Measurements from ENCODE around the gene TTLL6. TPM values are rescaled to one million over a fixed set of nuclear protein-coding genes. Genes with fewer than 3 reads are reported as not detected.

Gene TTLL6
- total RNA-seq, 2 experiments from 2014 or later: not detected

- no peak overlapping the region for H3K4me3 Mint-ChIP-seq
- CTCF ChIA-PET: interaction anchor here (0.6 to 4.3 kb wide), 11 partner anchors 13 to 1094 kb away, joined by 3 to 44 read pairs (median 6); partner anchors contain the start of genes PRAC1 and PRAC2
- no peak overlapping the region for H3K27ac Mint-ChIP-seq
- DNase-seq (no peak), ATAC-seq (no peak)
- POLR2A ChIA-PET: interaction anchor here (0.6 kb wide), 1 partner anchor 8 kb away, joined by 3 read pairs; no protein-coding TSS in a partner anchor
- H3K36me3 Mint-ChIP-seq (ENCODE audit: low read depth): no peaks in the 10 kb centered on the region
- peaks cover 18% of the 10 kb centered on the region for H3K4me1 Mint-ChIP-seq (ENCODE audit: low read depth)
- peaks cover 31% of the 10 kb centered on the region for H3K27me3 Mint-ChIP-seq (ENCODE audit: low read depth)
- no peaks in the 10 kb centered on the region for H3K9me3 Mint-ChIP-seq (ENCODE audit: insufficient read depth)
Observed at GRCh38 chr17:48790607-48791127, 26.4 kb downstream of the TTLL6 start.

- ATAC-seq (no peak), DNase-seq (no peak)
- H3K36me3 Mint-ChIP-seq (ENCODE audit: low read depth): no peaks in the 10 kb centered on the region
- no peaks in the 10 kb centered on the region for H3K9me3 Mint-ChIP-seq (ENCODE audit: insufficient read depth)
- no peak overlapping the region for H3K27ac Mint-ChIP-seq
- H3K4me1 Mint-ChIP-seq (ENCODE audit: low read depth): peaks cover 18% of the 10 kb centered on the region
- ChIA-PET POLR2A (no interaction called here), CTCF (interaction anchor here (1.1 to 4.3 kb wide), 3 partner anchors 63 to 109 kb away, joined by 4 to 44 read pairs (median 8); partner anchors contain the start of genes PRAC1 and PRAC2)
- peaks cover 20% of the 10 kb centered on the region for H3K27me3 Mint-ChIP-seq (ENCODE audit: low read depth)
- no peak overlapping the region for H3K4me3 Mint-ChIP-seq
Observed at GRCh38 chr17:48787828-48788227, 29.2 kb downstream of the TTLL6 start.

DNA sequence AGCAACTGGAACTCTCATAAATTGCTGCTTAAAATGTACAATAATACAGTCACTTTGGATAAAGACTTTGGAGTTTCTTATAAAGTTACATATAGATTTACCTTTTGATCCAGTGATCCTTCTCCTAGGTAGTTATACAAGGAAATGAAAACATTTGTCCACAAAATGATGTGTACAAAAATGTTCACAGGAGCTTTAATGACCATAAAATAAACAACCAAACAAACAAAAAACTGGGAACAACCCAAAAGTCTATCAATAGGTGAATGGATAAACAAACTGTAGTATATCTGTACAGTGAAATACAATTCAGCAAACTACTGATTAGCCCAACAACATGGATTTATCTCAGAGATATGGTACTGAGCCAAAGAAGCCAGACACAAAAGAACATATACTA, 37.6 kb downstream of the TTLL6 start:
- DNase-seq: no peak

GRCh38 chr17:48776602-48777001, 40.4 kb downstream of the TTLL6 start:
- H3K4me1 Mint-ChIP-seq (ENCODE audit: low read depth): no peaks in the 10 kb centered on the region
- no peaks in the 10 kb centered on the region for H3K36me3 Mint-ChIP-seq (ENCODE audit: low read depth)
- H3K4me3 Mint-ChIP-seq: no peak overlapping the region
- no peak overlapping the region for H3K27ac Mint-ChIP-seq
- no peaks in the 10 kb centered on the region for H3K9me3 Mint-ChIP-seq (ENCODE audit: insufficient read depth)
- ATAC-seq: no peak
- no peak for DNase-seq
- ChIA-PET CTCF (interaction anchor here (0.9 kb wide), 1 partner anchor 98 kb away, joined by 3 read pairs; no protein-coding TSS in a partner anchor), POLR2A (no interaction called here)
- peaks cover 34% of the 10 kb centered on the region for H3K27me3 Mint-ChIP-seq (ENCODE audit: low read depth)

More for the DNA sequence above, 37.6 kb downstream of the TTLL6 start:
- Mint-ChIP-seq H3K27me3 (ENCODE audit: low read depth) (peaks cover 27% of the 10 kb centered on the region), H3K4me3 (no peak overlapping the region), H3K4me1 (ENCODE audit: low read depth) (no peaks in the 10 kb centered on the region), H3K27ac (no peak overlapping the region), H3K36me3 (ENCODE audit: low read depth) (no peaks in the 10 kb centered on the region), H3K9me3 (ENCODE audit: insufficient read depth) (no peaks in the 10 kb centered on the region)
- CTCF ChIA-PET: no interaction called here
- POLR2A ChIA-PET: no interaction called here
- no peak for ATAC-seq

DNA sequence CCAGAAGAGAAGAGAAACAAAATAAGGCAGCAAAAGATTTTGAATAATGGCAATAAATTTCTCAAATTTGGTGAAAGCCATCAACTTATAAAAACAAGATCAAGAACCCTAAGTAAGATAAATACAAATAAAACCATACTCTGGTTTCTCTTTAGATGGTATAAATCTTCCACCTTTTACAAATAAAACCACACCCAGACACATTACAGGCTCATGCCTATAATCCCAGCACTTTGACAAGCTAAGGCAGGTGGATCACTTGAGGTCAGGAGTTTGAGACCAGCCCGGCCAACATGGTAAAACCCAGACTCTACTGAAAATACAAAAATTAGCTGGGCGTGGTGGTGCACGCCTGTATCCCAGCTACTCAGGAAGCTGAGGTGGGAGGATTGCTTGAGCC, 43.8 kb downstream of the TTLL6 start:
- Mint-ChIP-seq H3K4me1 (ENCODE audit: low read depth) (peaks cover 5% of the 10 kb centered on the region), H3K36me3 (ENCODE audit: low read depth) (no peaks in the 10 kb centered on the region), H3K27me3 (ENCODE audit: low read depth) (peaks cover 32% of the 10 kb centered on the region), H3K9me3 (ENCODE audit: insufficient read depth) (no peaks in the 10 kb centered on the region), H3K27ac (no peak overlapping the region), H3K4me3 (no peak overlapping the region)
- ChIA-PET POLR2A (no interaction called here), CTCF (interaction anchor here (1.1 kb wide), 1 partner anchor 111 kb away, joined by 4 read pairs; no protein-coding TSS in a partner anchor)
- DNase-seq (no peak), ATAC-seq (no peak)

DNA sequence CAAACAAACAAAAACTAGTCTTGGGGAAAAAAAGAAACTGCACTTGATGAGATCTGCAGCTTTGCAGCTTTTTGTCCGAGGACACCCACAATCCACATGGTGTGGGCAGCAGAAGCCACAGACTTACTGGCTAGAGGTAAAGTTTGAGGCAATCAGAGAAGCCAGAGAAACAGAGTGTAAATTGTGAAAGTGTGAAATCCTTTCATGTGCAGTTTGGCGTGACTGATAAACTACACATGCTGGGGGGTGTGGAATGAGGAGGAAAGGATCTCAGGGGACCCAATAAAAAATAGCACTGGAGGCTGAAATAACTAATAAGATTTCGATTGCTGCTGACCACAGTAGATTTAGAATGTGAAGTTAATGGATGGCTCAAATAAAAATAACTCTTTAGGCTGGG, 46.1 kb downstream of the TTLL6 start:
- no peaks in the 10 kb centered on the region for H3K36me3 Mint-ChIP-seq (ENCODE audit: low read depth)
- no peak overlapping the region for H3K27ac Mint-ChIP-seq
- ChIA-PET CTCF (interaction anchor here (2.9 kb wide), 1 partner anchor 92 kb away, joined by 14 read pairs; no protein-coding TSS in a partner anchor), POLR2A (no interaction called here)
- H3K4me3 Mint-ChIP-seq: no peak overlapping the region
- DNase-seq (no peak), ATAC-seq (no peak)
- H3K9me3 Mint-ChIP-seq (ENCODE audit: insufficient read depth): no peaks in the 10 kb centered on the region
- peaks cover 5% of the 10 kb centered on the region for H3K4me1 Mint-ChIP-seq (ENCODE audit: low read depth)
- peaks cover 38% of the 10 kb centered on the region for H3K27me3 Mint-ChIP-seq (ENCODE audit: low read depth)

- CTCF ChIA-PET: interaction anchor here (0.6 to 2.9 kb wide), 5 partner anchors 35 to 110 kb away, joined by 3 to 14 read pairs (median 3); no protein-coding TSS in a partner anchor
- H3K4me1 Mint-ChIP-seq (ENCODE audit: low read depth): peaks cover 5% of the 10 kb centered on the region
- DNase-seq (no peak), ATAC-seq (no peak)
- peaks cover 37% of the 10 kb centered on the region for H3K27me3 Mint-ChIP-seq (ENCODE audit: low read depth)
- H3K4me3 Mint-ChIP-seq: no peak overlapping the region
- H3K9me3 Mint-ChIP-seq (ENCODE audit: insufficient read depth): no peaks in the 10 kb centered on the region
- no peak overlapping the region for H3K27ac Mint-ChIP-seq
- POLR2A ChIA-PET: no interaction called here
- H3K36me3 Mint-ChIP-seq (ENCODE audit: low read depth): no peaks in the 10 kb centered on the region
Observed at GRCh38 chr17:48769009-48769675, 47.9 kb downstream of the TTLL6 start.

DNA sequence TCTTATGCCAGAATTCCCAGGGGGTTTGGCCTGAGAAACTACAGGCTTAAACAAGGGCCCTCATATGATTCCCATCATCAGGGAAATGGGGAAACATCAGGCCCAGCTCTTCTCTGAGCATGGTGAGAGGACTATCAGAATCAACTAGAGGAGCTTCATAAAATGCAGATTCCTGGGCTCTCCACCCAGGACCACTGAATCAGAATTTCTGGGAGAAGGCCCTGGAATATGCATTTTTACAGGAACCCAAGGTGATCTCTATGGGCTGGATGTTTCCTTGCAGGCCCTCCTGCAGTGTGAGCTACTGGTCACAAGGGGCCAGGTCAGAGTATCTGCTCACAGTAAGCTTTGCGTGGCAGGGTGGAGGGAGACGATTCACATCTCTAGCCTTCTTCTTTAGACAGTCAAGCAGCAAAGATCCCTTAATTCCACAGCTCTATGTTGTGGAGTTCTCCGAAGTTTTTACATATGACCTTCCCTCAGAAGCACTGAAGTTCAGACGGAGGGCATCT, 49.7 kb downstream of the TTLL6 start:
- ChIA-PET POLR2A (no interaction called here), CTCF (interaction anchor here (0.9 to 2.8 kb wide), 6 partner anchors 43 to 247 kb away, joined by 3 to 12 read pairs (median 4); no protein-coding TSS in a partner anchor)
- Mint-ChIP-seq H3K27ac (no peak overlapping the region), H3K9me3 (ENCODE audit: insufficient read depth) (no peaks in the 10 kb centered on the region), H3K4me3 (no peak overlapping the region), H3K36me3 (ENCODE audit: low read depth) (no peaks in the 10 kb centered on the region), H3K27me3 (ENCODE audit: low read depth) (peaks cover 43% of the 10 kb centered on the region), H3K4me1 (ENCODE audit: low read depth) (peaks cover 5% of the 10 kb centered on the region)
- ATAC-seq: no peak
- DNase-seq: no peak

GRCh38 chr17:48761114-48761513, 55.9 kb downstream of the TTLL6 start:
- H3K27ac Mint-ChIP-seq: no peak overlapping the region
- CTCF ChIA-PET: interaction anchor here (0.7 kb wide), 1 partner anchor 118 kb away, joined by 3 read pairs; no protein-coding TSS in a partner anchor
- ATAC-seq (no peak), DNase-seq (no peak)
- peaks cover 66% of the 10 kb centered on the region for H3K27me3 Mint-ChIP-seq (ENCODE audit: low read depth)
- POLR2A ChIA-PET: no interaction called here
- no peaks in the 10 kb centered on the region for H3K4me1 Mint-ChIP-seq (ENCODE audit: low read depth)
- no peak overlapping the region for H3K4me3 Mint-ChIP-seq
- no peaks in the 10 kb centered on the region for H3K9me3 Mint-ChIP-seq (ENCODE audit: insufficient read depth)
- no peaks in the 10 kb centered on the region for H3K36me3 Mint-ChIP-seq (ENCODE audit: low read depth)

DNA sequence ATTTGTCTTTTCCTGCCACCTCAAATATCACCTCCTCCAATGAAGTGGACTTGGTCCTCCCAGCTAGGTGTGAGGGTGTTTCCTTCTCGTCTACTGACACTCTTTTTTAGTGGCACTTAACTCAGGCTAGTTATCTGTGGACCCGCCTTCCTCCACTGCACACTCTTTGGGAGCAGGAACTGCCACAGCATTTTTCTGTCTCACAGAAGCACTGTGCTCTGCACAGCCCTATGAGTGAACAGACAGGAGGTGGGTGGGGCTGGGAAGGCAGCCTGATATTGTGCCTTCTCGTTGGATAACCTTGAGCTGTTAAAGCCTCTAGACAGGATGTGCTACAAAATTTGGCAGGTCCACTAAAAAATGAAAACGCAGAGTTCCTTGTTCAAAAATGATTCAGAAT, 56.6 kb downstream of the TTLL6 start:
- Mint-ChIP-seq H3K36me3 (ENCODE audit: low read depth) (no peaks in the 10 kb centered on the region), H3K27ac (no peak overlapping the region), H3K27me3 (ENCODE audit: low read depth) (peaks cover 72% of the 10 kb centered on the region), H3K9me3 (ENCODE audit: insufficient read depth) (no peaks in the 10 kb centered on the region), H3K4me1 (ENCODE audit: low read depth) (no peaks in the 10 kb centered on the region), H3K4me3 (no peak overlapping the region)
- ATAC-seq (no peak), DNase-seq (no peak)
- ChIA-PET CTCF (interaction anchor here (0.7 kb wide), 1 partner anchor 118 kb away, joined by 3 read pairs; no protein-coding TSS in a partner anchor), POLR2A (no interaction called here)

DNA sequence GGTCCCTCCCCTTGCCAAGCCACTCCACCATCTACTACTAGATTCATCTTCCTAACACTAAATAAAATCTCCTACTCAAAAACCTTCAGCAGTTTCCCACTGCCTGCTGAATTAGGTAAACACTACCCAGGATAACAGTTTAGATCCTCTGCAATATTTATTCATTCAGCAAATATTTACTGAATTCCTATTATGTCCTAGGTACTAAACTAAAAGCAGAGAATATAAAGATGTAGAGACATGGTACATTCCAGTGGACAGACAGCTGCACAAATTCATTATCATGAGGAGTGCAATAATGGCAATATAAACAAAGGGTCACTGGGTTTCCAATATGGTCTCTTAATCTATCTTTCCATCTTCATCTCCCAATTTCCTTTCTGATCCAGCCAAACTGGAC, 57.7 kb downstream of the TTLL6 start:
- Mint-ChIP-seq H3K4me3 (no peak overlapping the region), H3K27me3 (ENCODE audit: low read depth) (peaks cover 74% of the 10 kb centered on the region), H3K9me3 (ENCODE audit: insufficient read depth) (no peaks in the 10 kb centered on the region), H3K36me3 (ENCODE audit: low read depth) (no peaks in the 10 kb centered on the region), H3K27ac (no peak overlapping the region), H3K4me1 (ENCODE audit: low read depth) (no peaks in the 10 kb centered on the region)
- DNase-seq (no peak), ATAC-seq (no peak)
- ChIA-PET CTCF (interaction anchor here (0.8 kb wide), 1 partner anchor 81 kb away, joined by 3 read pairs; no protein-coding TSS in a partner anchor), POLR2A (no interaction called here)

DNA sequence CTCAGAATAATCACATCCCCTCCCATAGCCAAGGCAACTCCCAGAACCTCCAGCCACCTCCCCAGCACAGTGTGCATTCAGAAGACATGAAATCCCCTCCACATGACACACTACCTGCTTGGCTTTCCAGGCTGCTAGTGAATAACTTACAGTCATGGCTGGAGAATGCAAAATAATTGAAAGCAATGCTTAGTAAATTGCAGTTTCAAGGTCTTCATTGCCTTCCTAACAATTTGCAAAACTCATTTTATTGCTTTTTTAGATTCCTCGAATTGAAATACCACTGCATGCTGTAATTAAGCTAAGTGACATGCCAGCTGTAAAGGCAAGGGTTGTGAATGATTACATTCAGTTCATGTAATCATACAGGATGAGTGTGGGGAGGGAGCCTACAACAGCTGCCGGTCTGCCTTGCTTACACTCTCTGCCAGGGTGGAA, 59.5 kb downstream of the TTLL6 start:
- H3K36me3 Mint-ChIP-seq (ENCODE audit: low read depth): no peaks in the 10 kb centered on the region
- H3K27ac Mint-ChIP-seq: no peak overlapping the region
- ATAC-seq (no peak), DNase-seq (no peak)
- H3K27me3 Mint-ChIP-seq (ENCODE audit: low read depth): peaks cover 79% of the 10 kb centered on the region
- H3K9me3 Mint-ChIP-seq (ENCODE audit: insufficient read depth): no peaks in the 10 kb centered on the region
- CTCF ChIA-PET: interaction anchor here (0.9 to 1.1 kb wide), 2 partner anchors 33 to 122 kb away, joined by 3 to 5 read pairs; no protein-coding TSS in a partner anchor
- POLR2A ChIA-PET: no interaction called here
- H3K4me1 Mint-ChIP-seq (ENCODE audit: low read depth): no peaks in the 10 kb centered on the region
- no peak overlapping the region for H3K4me3 Mint-ChIP-seq

Data from activated CD8-positive, alpha-beta T cell treated with anti-CD3 and anti-CD28 coated beads, Interleukin-2, amount 10 ng/mL, durations not matched to agents 7 days and 5 days (primary cell).